Fibroblast of skin of right quadriceps (primary cell): ENCODE measurements around the gene EPN2.

Source experiments
- DNase-seq: peaks from one replicate; pipeline ENCODE4 v3.0.0-alpha.2; 2013

The EPN2 gene

DNA sequence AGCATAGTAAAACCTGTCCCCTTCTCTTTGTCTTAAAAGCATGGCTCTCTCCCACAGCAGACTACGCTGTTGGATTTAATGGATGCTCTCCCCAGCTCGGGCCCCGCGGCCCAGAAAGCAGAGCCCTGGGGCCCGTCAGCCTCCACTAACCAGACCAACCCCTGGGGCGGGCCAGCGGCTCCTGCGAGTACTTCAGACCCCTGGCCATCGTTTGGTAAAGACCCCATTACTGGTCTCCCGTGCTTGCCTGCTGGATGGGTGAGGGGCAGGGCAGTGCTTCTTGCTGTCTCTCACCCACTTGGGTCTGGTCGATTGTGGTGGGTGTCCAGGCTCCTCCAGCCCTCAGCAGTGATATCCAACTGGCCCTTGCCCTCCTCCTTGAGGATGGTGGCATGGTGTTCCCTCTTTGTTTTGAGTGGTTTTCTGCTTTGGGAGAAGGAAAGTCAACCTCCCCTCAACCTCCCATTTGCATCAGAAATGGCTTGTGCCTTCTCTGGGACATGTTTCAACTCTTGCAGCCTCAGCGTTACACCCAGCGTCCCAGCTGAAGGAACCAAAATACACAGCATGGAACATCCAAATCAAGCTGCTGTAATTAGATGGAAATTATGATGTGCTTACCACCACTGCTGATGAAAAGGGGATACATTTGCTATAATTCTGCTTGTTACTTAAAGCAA, 76.0 kb downstream of the EPN2 start:
- no peak for DNase-seq

DNA sequence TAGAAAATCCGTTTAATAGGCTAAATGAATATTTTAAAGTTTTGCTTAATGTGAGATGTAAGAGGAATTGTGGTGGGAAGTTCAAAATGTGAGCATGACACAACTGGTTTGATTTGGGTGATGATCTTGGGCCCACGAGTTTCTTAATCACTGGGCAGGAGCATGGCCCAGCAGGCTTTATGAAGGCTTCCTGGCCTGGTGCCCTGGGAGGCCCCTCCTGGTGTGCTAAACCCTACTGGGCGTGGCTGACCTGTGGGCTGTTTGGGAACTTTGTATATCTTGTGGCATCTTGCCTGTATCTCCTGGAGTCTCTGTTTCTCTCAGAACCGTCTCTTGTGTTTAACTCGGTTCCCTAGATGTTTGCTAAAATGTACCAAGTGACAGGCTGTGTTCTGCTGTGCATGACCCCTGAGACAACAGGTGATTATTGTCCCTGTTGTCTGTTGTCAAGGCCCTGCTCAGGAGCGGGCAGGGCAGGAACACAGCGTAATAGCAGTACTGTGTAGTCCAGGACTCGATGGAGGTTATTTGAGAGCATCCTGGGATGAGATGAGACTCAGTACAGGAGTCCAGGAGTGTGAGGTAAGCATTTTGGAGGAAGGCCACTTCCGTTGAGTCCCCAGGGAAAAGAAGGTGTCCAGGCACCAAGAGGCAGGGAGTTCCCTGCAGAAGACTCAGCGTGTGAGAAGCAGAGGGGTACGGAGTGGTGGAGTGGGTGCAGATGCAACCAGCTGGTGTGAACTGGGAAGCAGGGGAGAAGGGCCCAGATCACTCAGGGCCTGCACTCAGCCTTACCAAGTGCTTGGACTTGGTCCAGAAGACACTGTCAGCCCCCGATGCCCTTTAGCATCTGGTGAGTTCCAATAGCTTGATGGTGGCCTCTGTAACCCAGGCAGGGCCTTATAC, 76.8 kb downstream of the EPN2 start:
- DNase-seq: no peak

DNA sequence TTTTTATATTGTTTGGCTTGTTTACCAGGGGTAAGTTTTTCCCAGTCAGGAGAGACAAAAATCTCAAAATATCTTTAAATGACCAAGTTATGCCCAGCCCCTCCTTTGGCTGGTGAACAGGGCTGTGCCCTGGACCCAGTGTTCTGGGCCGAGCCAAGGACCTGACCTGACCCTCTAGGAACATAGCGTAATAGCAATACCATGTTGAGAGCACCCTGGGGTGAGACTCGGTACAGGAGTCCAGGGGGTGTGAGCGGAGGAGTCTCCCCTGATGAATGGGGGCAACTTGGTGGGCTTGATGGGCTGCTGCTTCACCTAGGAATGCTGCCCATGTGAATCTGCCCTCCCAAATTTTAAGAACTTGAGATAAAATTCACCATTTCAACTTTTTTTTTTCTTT, 77.9 kb downstream of the EPN2 start:
- DNase-seq: no peak

DNA sequence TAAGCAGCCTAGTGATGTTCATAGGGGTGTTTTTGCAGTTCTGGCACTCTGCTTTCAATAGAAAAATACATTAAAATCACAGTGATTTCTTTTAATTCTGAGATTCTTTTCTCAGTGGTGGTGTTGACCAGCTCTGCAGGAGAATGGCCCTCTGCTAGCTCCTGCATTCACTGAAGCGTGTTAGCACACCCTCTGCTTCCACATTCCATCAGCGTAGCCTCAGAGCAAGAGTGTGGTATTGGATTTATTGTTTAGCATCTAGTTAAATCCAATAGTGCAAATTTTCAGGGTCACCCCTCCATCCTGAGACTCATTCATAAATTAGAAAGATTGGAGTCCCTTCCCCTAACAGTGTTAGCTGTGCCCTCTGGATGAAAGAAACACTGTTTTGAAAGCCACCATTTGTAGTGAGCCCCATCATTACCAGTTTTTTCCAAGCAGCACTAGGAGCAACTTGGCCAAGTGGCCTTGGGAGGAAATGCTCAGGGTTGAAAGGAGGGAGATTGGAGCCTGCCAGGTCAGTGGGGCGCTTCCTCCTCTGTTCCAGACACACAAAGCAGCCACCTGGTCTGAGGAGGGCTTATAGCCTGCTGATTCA, 79.7 kb downstream of the EPN2 start:
- DNase-seq: no peak

DNA sequence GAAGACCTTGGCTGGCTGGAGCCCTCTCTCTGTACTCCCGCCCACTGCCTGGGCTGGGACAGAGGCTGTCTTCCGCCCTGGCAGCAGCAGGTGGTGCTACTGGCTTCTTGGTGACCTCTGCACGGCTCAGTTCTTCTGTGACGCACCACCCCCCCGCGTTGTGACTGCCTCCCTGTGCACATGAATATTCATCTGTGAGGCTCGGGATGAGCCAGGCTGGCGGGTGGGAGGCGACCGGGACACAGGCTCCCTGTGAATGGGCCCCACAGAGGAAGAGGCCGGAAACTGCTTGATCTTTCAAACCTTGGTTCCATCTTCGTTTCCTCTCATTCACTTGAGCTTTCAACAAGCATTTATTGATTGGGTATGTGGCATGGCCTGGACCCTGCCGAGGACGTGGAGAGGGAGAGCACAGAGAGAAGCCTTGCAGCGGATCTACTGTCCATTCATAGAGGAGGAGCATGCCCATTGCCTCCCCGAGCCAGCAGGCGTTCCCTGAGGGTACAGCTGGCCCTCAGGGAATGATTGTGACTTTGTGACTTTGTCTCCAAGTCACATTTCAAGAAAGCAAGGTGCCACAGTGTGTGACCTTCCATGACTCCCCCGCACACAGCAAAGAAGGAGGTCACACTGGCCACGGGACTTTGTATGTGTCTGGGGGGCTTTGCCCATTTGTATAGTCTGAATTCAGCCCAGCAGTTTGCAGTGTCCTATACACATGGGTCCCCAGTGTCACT, 80.4 kb downstream of the EPN2 start:
- peak; percentile 64 for DNase-seq

DNA sequence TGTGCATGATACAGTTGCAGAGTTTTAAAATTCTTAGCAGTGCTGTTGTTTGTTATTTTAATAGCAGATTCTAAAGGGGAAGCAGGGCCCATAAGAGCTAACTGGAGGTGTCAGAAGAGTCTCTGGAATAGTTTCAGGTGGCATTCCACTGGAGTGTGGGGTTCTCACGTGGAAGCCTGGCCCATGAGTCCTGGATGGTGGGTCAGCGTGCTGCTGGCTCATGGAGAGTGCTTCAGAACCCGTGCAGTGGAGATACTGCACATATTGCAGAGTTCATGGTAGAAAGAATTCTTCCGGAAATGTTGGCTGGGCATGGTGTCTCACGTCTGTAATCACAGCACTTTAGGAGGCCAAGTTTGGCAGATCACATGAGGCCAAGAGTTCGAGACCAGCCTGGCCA, 81.4 kb downstream of the EPN2 start:
- no peak for DNase-seq

DNA sequence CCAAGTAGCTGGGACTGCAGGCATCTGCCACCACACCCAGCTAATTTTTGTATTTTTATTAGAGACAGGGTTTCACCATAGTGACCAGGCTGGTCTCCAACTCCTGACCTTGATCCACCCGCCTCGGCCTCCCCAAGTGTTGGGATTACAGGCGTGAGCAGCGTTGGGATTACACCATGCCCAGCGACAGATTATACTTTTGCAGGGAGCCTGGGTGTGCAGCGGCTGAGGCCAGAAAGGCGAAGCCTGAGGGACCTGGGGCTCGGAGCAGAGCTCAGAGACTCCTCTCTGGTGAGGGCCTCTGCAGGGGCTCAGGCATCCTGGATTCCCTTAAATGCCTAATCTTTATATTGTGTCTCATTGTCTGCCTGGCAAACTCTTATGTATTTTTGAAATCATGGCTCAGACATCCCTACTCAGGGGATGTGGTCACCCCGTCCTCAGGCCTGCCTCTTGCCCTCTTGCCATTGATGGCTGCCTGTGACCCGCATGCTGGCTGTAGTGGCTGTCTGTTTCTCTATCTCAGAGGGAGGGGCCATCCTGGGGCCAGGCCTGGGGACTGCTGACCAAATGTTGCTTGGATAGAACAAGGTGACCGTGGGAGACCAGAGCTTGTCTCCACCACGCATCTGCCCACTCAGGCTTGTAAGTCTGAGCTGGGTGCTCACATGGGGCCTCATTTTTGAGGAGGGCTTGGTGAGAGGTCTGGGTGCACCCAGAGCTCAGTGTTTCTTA, 82.8 kb downstream of the EPN2 start:
- no peak for DNase-seq

DNA sequence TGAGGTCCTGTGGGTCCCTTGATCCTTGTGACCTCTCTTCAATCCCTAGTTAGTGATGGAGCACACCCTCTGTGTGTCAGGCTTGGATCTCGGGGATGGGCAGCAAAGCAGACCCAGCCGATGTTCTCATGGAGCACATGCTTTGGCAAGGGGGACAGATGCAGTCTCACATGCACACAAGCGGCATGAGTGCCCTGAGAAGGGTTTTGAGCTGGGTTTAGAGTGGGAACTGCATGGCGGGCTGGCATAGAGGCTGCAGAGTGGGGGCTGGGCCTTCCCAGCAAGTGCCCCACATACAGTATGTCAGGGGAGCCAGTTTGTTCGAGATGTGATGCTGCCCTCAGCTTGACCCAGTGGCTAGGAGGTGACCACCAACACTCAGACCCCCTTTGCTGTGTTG, 83.7 kb downstream of the EPN2 start:
- DNase-seq: no peak

DNA sequence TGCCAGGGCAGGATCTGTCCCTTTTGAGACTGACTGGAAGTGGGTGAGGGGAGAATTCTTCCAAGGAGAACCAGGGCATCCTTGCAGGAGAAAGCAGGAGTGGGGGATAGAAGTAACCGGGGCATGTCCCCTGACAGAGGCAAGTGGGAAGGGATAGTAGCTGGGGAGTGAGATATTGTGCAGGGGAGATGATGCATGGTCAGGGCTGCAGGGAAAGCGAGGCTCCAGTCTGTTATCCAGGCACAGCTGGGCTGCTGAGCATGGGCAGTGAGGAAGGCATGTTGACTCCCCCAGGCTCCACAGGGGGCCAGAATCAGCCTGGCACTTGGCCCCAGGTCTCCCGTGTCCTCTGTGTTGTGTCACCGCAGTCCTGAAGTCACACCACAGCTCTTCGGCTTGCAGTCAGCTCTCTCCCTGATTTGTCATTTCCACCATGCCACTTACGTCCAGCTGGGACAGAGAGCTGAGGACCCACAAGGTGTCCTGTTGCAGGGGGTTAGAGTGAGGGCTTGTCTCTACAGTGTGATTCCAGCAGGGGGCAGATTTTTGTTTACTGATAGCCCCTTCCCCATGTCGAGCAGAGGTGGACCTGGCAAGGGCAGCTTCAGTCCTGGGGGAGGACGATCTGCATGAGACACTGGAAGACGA, 84.4 kb downstream of the EPN2 start:
- no peak for DNase-seq

DNA sequence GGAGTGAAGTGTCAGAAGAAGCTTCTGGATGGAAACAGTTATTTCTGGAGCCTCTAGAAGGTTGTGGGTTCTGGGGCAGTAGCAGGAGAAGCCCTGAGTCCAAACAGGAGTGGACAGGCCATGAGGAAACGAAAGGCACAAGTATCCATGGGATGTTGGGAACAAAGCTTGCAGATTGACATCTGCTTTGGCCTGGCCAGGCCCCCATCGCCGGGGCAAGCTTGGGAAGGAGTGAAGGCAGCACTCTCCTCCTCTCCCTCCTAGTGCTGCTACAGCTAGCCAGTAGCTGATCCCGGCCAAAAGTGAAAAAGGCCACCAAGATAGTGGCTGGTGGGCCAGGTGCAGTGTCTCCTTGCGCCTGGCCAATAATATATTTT, 85.0 kb downstream of the EPN2 start:
- DNase-seq: no peak

DNA sequence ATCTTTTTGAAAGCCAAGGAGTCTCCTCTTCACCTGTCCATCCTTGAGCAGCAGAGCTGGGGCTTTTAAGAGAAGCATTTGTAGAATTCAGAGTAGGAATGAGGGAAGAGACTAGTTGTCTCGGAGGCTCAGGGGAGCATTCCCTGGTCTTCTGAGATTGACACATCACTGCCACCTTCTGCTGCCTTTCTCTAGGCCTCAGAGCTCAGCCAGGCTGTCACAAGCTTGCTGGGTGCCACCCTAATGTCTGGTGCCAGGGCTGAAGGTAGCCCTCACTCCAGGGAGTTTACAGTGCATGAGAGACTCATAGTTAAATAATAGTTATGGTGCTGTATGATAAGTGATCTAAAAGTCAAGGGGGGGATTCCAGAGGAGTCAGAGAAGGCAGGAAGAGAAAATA, 85.7 kb downstream of the EPN2 start:
- DNase-seq: no peak

DNA sequence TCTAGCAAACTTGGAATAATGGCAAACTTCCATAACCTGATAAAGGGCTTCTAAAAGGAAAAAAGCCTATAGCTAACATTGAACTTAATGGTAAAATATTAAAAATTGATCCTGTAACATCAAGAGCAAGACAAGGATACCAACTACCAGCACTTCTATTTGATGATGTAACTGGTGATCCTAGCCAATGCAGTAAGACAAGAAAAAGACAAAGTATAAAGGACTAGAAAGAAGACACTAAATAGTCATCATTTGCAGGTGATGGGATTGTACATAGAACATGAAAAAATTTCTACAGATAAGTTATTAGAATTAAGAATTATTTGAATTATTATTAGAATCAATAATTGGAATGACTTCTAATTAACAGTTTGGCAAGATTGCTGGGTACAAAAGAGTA, 88.4 kb downstream of the EPN2 start:
- DNase-seq: no peak

DNA sequence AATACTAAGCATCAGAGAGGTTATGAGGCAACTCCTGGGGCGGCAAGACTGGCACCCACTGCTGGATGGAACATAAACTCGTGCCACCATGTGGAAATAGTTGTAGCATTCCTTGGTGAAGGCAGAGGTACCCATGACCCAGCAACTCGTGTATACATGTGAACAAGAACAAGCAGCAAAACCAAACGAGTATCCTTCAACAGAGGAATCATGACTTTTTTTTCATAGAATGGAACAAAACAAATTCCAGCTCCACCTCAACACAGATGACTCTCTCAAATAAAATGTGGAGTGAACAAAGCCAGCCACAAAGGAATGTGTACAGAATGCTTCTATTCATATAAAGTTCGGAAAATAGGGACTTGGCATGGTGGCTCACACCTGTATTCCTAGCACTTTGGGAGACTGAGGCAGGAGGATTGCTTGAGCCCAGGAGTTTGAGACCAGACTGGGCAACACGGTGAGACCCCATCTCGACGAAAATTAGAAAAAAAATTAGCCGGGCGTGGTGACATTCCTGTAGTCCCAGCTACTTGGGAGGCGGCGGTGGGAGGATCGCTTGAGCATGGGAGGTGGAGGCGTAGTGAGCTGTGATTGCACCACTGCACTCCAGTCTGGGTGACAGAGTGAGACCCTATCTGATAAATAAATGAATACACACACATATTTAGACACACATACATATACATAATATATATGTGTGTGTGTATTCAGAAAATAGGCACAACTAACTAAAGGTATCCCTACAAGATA, 90.0 kb downstream of the EPN2 start:
- DNase-seq: peak; percentile 85

DNA sequence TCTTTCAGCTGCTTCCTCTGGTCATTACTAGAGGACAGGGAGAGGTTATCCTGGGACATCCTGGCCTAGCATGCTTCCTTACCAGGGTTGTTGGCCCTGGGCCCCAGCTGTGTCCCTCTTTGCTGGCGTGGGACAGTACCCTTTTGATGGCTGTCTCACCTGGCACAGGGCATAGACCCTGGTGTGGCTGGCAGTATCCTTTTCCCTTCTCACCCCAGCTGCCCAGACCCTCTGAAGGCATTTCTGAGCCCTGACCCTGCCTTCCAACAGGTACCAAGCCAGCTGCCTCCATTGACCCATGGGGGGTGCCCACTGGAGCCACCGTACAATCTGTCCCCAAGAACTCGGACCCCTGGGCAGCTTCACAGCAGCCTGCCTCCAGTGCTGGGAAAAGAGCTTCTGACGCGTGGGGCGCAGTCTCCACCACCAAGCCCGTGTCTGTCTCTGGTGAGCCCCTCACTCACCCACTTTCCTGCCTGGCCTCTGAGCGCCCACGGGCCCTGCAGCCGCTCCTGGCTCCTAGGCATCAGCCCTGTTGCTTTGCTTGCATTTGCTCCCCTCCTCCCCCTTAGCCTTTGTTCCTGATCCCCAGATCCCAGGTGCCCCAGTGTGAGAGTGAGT, 91.4 kb downstream of the EPN2 start:
- DNase-seq: no peak

DNA sequence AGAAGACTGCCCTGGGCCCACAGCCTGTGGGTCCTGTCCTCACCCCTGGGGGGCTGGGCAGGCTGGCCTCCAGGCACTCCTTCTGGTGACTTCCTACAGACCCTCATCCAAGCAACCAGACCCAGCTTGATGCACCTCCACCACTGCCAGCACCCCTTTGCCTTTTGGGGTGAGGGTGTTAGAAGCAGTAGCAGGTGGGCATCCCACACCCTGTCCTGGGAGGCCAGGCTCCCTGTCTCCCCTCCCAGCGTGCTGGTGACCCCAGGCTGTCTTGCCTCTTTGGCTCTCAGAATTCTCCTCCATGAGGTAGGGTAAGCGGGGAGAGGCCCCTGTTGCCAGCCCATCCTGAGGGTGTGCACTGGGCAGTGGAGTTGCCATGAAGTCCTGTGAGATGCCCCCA, 92.0 kb downstream of the EPN2 start:
- no peak for DNase-seq

DNA sequence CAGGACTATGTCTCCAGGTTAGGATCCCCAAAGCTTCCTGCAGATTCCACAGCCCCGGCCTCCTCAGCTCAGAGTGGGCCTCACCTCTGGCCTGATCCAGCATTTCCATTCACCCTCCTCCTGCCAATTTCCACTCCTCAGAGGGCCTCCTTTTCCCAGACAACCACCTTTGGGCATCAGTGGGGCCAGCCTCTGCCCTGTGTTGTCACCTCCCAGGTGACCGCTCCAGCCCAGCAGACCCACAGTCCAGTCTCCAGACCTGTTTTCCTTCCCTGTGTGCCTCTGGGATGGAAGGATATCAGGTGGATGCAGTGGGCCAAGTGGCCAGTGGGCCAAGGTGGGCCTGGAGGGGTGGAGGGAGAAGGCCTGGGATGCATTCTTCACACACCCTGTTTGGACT, 92.7 kb downstream of the EPN2 start:
- no peak for DNase-seq

DNA sequence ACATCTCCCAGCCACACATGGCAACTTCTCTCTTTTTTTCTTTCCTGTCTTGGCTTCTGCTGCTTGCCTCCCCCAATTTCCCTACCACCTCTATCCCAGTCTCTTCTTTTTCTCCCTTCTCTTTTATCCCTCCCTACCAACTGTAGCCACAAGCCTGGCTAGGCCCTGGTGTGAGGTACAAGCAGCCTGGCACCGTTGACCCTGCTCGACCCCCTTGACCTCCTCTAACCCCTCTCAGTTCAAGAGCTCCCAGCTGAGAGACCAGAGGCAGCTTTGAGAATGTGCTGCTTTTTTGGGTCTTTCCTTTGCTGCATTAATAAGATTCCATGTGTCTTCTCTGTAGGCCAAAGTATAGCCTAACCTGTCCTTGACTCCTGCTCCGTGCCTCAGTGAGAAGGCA, 93.1 kb downstream of the EPN2 start:
- no peak for DNase-seq

DNA sequence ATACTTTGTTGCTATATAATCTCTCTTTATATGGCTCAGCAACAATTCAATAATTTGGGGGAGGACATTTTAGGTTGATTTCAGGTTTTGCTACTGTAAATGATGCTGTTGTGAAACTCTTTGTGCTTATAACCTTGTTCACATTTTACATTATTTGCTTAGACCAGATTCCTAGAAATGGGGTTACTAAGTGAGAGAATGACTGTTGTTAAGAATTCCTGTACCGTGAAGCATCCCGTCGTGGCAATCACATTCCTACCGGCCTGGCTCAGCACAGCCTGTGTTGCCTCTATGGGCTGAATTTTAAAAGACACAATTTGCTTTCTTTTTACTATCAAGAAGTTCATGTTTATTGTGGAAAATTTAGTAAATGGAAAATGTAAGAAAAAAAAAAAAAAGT, 94.0 kb downstream of the EPN2 start:
- peak; percentile 85 for DNase-seq

DNA sequence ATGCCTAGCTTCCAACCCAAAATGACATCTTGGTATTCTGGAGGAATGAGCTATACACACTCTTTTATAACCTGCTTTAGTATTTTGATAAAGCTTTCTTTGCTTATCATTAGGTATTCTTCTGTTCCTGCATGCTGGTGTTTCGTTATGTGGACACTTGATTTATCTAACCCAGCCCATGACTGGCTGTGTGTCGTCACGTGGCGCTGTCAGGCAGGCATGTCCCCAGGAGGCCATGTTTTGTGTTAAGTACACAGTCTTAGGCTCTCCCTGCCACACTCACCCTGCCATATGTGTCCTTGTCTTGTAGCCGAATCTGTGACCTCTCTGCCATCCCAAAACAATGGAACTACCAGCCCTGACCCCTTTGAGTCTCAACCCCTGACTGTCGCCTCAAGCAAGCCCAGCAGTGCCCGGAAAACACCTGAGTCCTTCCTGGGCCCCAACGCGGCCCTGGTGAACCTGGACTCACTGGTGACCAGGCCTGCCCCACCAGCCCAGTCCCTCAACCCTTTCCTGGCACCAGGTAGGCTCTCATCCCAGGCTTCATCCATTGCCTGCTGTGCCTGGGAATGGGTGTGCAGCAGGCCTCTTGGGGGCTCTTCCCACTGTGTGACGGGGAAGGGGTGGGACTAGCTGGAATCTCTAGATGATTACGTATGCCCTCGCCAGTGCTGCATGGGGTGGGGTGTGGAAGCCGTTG, 94.5 kb downstream of the EPN2 start:
- no peak for DNase-seq
